SU-DHL-6 (cell line): Measurements from ENCODE around the gene FRMPD4.

Experiments
- H2AFZ ChIP-seq: fragments of 200-600 bp; sonication (generic); 2 replicates; pipeline ENCODE4 v1.6.1; 2014; ENCODE audit warnings: low read depth, mild to moderate bottlenecking, moderate library complexity, mixed read lengths, antibody characterized with exemption, low read length; ENCODE audit not compliant: severe bottlenecking
- H3F3A ChIP-seq: fragments of 200-600 bp; shearing (Covaris generic); 2 replicates; pipeline ENCODE4 v1.6.0; 2016; ENCODE audit warnings: antibody characterized with exemption, mild to moderate bottlenecking; ENCODE audit not compliant: insufficient read depth
- H3K27ac ChIP-seq: fragments of 200-600 bp; sonication (generic); 2 replicates; pipeline ENCODE4 v1.5.1; 2016; ENCODE audit warnings: low read depth, mild to moderate bottlenecking, low read length, moderate library complexity, mixed read lengths
- H3K27me3 ChIP-seq: fragments of 200-600 bp; sonication (generic), shearing (Covaris generic); 2 replicates; pipeline ENCODE4 v1.6.0; 2014; ENCODE audit warnings: mild to moderate bottlenecking, low read length
- H3K36me3 ChIP-seq: fragments of 200-600 bp; sonication (generic); 2 replicates; pipeline ENCODE4 v1.6.1; 2014; ENCODE audit warnings: mild to moderate bottlenecking, low read length, mixed read lengths
- H3K4me2 ChIP-seq: fragments of 300-600, 200-600 bp; shearing (Covaris generic), sonication (generic); 2 replicates; pipeline ENCODE4 v1.6.0; 2014; ENCODE audit warnings: low read length, low read depth, mild to moderate bottlenecking; ENCODE audit not compliant: poor library complexity, severe bottlenecking
- H3K4me3 ChIP-seq: fragments of 200-600 bp; sonication (generic); 2 replicates; pipeline ENCODE4 v1.5.1; 2014; ENCODE audit warnings: antibody characterized with exemption, low read length, mild to moderate bottlenecking, mixed read lengths; ENCODE audit not compliant: insufficient read depth, poor library complexity, severe bottlenecking
- H3K79me2 ChIP-seq: fragments of 200-600 bp; sonication (generic); 2 replicates; pipeline ENCODE4 v1.6.1; 2014; ENCODE audit warnings: mild to moderate bottlenecking, low read length, moderate library complexity; ENCODE audit not compliant: insufficient read depth
- H3K9ac ChIP-seq: fragments of 200-600 bp; sonication (generic); 2 replicates; pipeline ENCODE4 v1.7.0; 2014; ENCODE audit warnings: mild to moderate bottlenecking, low read length
- H3K9me2 ChIP-seq: fragments of 200-600 bp; sonication (generic); replicated peaks from 2 replicates; pipeline ENCODE4 v1.6.1; 2014; ENCODE audit warnings: low read length; ENCODE audit not compliant: insufficient read depth
- H3K9me3 ChIP-seq: fragments of 200-600 bp; sonication (generic); 2 replicates; pipeline ENCODE4 v1.6.1; 2014; ENCODE audit warnings: low read length, mixed read lengths; ENCODE audit not compliant: insufficient read depth
- H4K20me1 ChIP-seq: fragments of 200-600 bp; sonication (generic); 2 replicates; pipeline ENCODE4 v1.6.1; 2014; ENCODE audit warnings: low read depth, mild to moderate bottlenecking, antibody characterized with exemption, low read length, moderate library complexity, mixed read lengths
- EZH2phosphoT487 ChIP-seq: fragments of 200-600 bp; sonication (generic), shearing (Covaris generic); conservative IDR thresholded peaks from 2 replicates; pipeline ENCODE4 v1.6.1; 2018; ENCODE audit warnings: mild to moderate bottlenecking, antibody characterized with exemption, low read length, moderate library complexity, mixed read lengths
- TF ChIP-seq, protein P1 (sequence below): fragments of 200-600 bp; sonication (generic); IDR thresholded peaks from one replicate; pipeline ENCODE4 v1.5.1; 2017; ENCODE audit warnings: antibody characterized with exemption, mild to moderate bottlenecking, low read length, moderate library complexity; ENCODE audit not compliant: insufficient read depth, poor library complexity, severe bottlenecking

FRMPD4 gene

DNA sequence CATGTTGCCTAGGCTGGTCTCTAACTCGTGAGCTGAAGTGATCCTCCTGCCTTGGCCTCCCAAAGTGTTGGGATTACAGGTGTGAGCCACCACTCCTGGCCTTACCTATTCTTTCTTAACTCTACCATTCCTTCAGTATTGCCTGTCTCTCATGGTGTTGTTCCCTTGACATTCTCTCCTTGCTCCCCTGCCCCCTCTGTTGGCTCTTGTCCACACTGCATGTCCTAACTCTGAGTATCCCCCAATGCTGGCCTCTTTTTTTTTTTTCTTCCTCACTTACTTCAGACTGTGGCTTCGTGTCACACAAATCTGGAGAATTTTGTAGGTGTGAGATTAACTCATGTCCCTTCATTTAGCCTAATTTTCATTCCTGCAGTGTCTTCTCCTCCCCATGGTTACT, 22.9 kb upstream of the FRMPD4 start:
- no peaks in the 10 kb centered on the region for H4K20me1 ChIP-seq
- H3K79me2 ChIP-seq = no peaks in the 10 kb centered on the region
- no peaks in the 10 kb centered on the region for H3K9me2 ChIP-seq
- no peaks in the 10 kb centered on the region for H3F3A ChIP-seq
- H3K4me2 ChIP-seq = no peak overlapping the region
- H3K9me3 ChIP-seq = no peaks in the 10 kb centered on the region
- H3K4me3 ChIP-seq = no peak overlapping the region
- no peak overlapping the region for H2AFZ ChIP-seq
- TF ChIP-seq EZH2phosphoT487 = no peak
- TF ChIP-seq, protein P1, sequence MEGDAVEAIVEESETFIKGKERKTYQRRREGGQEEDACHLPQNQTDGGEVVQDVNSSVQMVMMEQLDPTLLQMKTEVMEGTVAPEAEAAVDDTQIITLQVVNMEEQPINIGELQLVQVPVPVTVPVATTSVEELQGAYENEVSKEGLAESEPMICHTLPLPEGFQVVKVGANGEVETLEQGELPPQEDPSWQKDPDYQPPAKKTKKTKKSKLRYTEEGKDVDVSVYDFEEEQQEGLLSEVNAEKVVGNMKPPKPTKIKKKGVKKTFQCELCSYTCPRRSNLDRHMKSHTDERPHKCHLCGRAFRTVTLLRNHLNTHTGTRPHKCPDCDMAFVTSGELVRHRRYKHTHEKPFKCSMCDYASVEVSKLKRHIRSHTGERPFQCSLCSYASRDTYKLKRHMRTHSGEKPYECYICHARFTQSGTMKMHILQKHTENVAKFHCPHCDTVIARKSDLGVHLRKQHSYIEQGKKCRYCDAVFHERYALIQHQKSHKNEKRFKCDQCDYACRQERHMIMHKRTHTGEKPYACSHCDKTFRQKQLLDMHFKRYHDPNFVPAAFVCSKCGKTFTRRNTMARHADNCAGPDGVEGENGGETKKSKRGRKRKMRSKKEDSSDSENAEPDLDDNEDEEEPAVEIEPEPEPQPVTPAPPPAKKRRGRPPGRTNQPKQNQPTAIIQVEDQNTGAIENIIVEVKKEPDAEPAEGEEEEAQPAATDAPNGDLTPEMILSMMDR = no peak
- no peaks in the 10 kb centered on the region for H3K36me3 ChIP-seq
- H3K9ac ChIP-seq = no peak overlapping the region
- H3K27ac ChIP-seq = no peak overlapping the region
- H3K27me3 ChIP-seq = no peaks in the 10 kb centered on the region

DNA sequence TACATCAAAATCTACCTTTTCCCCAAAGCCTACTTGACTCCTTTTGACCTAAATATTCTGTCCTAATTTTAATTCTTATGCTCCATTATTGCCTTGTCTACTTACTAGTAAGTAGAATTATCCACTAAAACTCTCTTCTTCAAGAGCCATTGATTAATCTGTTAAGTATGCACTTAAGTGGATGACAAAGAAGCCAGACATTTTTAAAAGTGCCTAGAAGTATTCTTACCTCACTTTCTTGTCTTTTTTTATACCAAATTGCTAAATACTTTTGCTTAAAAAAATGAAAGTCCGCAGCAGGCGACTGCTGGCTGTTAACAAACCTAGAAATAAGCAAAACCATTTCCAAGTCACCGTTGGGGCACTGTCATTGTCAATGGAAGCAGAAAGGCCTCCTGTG, 20.1 kb upstream of the FRMPD4 start:
- Histone ChIP-seq H3K27me3 (no peaks in the 10 kb centered on the region), H3K4me2 (no peak overlapping the region), H3K79me2 (no peaks in the 10 kb centered on the region), H3F3A (no peaks in the 10 kb centered on the region), H3K9me2 (no peaks in the 10 kb centered on the region), H3K9me3 (no peaks in the 10 kb centered on the region), H3K4me3 (no peak overlapping the region), H2AFZ (no peak overlapping the region), H3K27ac (no peak overlapping the region), H3K9ac (no peak overlapping the region), H4K20me1 (no peaks in the 10 kb centered on the region), H3K36me3 (no peaks in the 10 kb centered on the region)
- TF ChIP-seq EZH2phosphoT487 = no peak
- TF ChIP-seq, protein P1 = no peak

GRCh38 chrX:12128017-12128416, 10.3 kb upstream of the FRMPD4 start:
- no peak for TF ChIP-seq EZH2phosphoT487
- TF ChIP-seq, protein P1 = no peak
- H3K79me2 ChIP-seq = no peaks in the 10 kb centered on the region
- H3K9ac ChIP-seq = no peak overlapping the region
- H3K4me2 ChIP-seq = no peak overlapping the region
- H3K27me3 ChIP-seq = no peaks in the 10 kb centered on the region
- H3K9me2 ChIP-seq = no peaks in the 10 kb centered on the region
- no peak overlapping the region for H3K4me3 ChIP-seq
- H3K36me3 ChIP-seq = no peaks in the 10 kb centered on the region
- H4K20me1 ChIP-seq = no peaks in the 10 kb centered on the region
- no peaks in the 10 kb centered on the region for H3K9me3 ChIP-seq
- H3K27ac ChIP-seq = no peak overlapping the region
- H3F3A ChIP-seq = no peaks in the 10 kb centered on the region
- H2AFZ ChIP-seq = no peak overlapping the region
